AG04449 (cell line): ENCODE measurements around the gene GGN.

Experiments used
- CTCF ChIA-PET: fragments of 350-600 bp; formaldehyde crosslinking; extraction: SDS; loops from one replicate; lab custom pipeline; 2021; ENCODE audit warnings: antibody characterized with exemption; lab: Yijun Ruan, JAX
- POLR2A ChIA-PET: fragments of 400-600, 350-600 bp; formaldehyde crosslinking; extraction: SDS; loops from one replicate; lab custom pipeline; 2020; ENCODE audit warnings: antibody characterized with exemption, inconsistent platforms; lab: Yijun Ruan, JAX
- DNase-seq: peaks from one replicate; pipeline ENCODE4 v3.0.0-alpha.2; 2010; ENCODE audit warnings: low read depth, low spot score
- H3K4me3 ChIP-seq: 2 replicates; pipeline ENCODE4 v1.5.1; 2011; ENCODE audit warnings: low read depth, mild to moderate bottlenecking, control low read depth, low read length
- CTCF ChIP-seq: IDR thresholded peaks from one replicate; pipeline ENCODE4 v1.5.1; 2011; ENCODE audit warnings: mild to moderate bottlenecking, moderate library complexity, low read length, control low read depth, inconsistent platforms; ENCODE audit not compliant: insufficient read depth; ENCODE audit errors: missing control alignments

Gene GGN

DNA sequence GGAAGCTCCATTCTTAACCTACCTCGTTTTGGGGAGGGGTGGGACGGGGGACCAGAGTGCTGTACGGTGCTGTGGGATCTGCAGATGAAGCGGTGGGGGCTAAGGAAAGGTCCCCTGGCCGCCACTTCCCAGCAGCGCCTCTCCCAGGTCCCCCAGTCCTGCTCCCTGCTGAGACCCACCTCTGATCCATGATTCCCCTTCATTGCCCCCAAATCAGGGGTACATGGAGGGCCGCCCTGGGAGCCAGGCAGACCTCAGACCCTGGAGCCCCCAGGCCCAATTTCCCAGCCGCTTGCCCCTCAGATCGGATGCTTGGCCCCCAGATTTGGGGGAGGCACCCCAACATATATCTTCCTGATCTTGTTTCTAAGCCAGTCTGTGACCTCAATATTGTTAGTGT is 11.2 kb upstream of the GGN start:
- H3K4me3 ChIP-seq, result no peak overlapping the region
- DNase-seq, result no peak
- TF ChIP-seq CTCF, result no peak
- POLR2A ChIA-PET, result interaction anchor here (0.6 to 1.5 kb wide), 2 partner anchors 10 to 675 kb away, joined by 4 read pairs; no protein-coding TSS in a partner anchor
- CTCF ChIA-PET, result interaction anchor here (0.9 to 1.7 kb wide), 2 partner anchors 9 to 165 kb away, joined by 3 to 4 read pairs; no protein-coding TSS in a partner anchor

DNA sequence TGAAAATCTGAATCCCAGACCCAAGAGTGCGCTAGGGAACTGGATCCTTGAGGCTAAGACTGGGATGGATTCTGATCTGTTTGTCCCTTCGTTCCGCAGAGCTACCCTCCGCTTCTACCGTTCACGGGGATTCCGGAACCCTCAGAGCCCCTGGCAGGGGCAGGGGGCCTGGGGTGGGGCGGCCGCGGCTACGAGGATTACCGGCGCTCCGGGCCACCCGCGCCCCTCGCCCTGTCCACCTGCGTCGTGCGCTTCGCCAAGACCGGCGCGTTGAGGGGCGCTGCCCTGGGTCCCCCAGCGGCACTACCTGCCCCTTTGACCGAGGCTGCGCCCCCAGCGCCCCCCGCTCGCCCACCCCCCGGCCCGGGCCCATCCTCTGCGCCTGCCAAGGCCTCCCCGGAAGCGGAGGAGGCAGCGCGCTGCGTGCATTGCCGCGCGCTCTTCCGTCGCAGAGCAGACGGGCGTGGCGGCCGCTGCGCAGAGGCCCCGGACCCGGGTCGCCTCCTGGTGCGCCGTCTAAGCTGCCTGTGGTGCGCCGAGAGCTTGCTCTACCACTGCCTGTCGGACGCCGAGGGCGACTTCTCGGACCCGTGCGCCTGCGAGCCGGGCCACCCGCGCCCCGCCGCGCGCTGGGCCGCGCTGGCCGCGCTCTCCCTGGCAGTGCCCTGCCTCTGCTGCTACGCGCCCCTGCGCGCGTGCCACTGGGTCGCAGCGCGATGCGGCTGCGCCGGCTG is 7.7 kb upstream of the GGN start:
- TF ChIP-seq CTCF, result no peak
- POLR2A ChIA-PET, result no interaction called here
- H3K4me3 ChIP-seq, result no peak overlapping the region
- CTCF ChIA-PET, result interaction anchor here (4.3 kb wide), 1 partner anchor 8 kb away, joined by 53 read pairs; the partner anchor contains the start of gene FAM98C
- DNase-seq, result no peak

GRCh38 chr19:38394488-38394887 is 6.7 kb upstream of the GGN start:
- DNase-seq, result no peak
- no peak for TF ChIP-seq CTCF
- POLR2A ChIA-PET, result no interaction called here
- CTCF ChIA-PET, result interaction anchor here (1.1 to 4.3 kb wide), 3 partner anchors 9 to 150 kb away, joined by 3 to 53 read pairs (median 4); partner anchors contain the start of genes FAM98C and PSMD8
- H3K4me3 ChIP-seq, result no peak overlapping the region

DNA sequence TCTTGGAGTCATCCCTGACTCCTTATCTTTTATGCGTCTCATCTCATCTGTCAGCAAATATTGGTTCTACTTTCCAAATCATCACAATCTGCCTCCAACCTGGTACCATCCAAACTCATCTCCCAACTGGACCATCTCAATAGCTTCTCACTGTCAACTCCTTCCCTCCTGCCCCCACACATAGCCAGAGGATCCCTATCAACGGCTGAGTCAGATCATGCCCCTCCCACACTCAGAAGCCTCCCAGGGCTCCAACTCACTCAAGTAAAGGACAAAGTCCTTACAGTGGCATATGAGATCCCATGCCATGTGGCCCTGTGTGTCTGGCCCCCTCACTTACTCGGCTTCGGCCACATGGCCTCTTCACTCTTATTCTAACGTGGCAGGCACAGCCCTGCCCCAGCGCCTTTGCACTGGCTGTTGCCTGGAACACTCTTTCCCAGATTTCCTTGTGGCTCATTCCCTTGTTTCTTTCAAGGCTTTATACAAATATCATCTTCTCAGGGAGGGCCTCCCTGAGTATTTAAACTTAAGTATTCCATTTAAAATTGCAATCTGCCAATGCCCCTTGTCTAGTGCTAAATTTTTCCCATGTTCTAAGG is 5.0 kb upstream of the GGN start:
- DNase-seq, result no peak
- TF ChIP-seq CTCF, result no peak
- CTCF ChIA-PET, result interaction anchor here (1.1 to 4.3 kb wide), 3 partner anchors 11 to 159 kb away, joined by 3 to 53 read pairs (median 3); partner anchors contain the start of genes FAM98C and PSMD8
- POLR2A ChIA-PET, result no interaction called here
- H3K4me3 ChIP-seq, result no peak overlapping the region

DNA sequence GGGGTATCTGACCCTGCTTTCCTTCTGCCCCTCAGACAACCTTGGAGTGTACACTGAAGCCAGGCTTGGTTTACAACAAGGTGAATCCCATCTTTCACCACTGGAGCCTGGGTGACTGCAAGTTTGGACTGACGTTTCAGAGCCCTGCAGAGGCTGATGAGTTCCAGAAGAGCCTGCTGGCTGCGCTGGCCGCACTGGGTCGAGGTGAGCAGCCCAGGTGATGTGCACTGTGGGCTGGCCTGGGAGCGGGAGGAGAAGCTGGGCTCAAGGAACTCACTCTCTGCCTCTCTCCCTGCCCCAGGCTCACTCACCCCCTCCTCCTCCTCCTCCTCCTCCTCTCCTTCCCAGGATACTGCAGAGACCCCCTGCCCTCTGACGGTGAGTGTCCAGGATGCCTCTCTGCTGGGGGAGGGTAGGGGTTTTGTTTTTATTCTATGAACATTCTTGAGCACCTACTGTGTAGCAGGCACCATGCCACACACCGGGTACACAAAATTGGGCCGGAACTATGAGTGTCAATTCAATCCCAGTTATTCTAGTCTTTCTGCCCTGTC is 4.2 kb upstream of the GGN start:
- ChIA-PET POLR2A (no interaction called here), CTCF (interaction anchor here (0.6 to 4.3 kb wide), 2 partner anchors 12 to 243 kb away, joined by 4 to 53 read pairs; partner anchors contain the start of gene FAM98C)
- no peak for DNase-seq
- H3K4me3 ChIP-seq, result no peak overlapping the region
- no peak for TF ChIP-seq CTCF
